Gastroesophageal sphincter (tissue), 4 donors: ENCODE measurements around the gene SUGCT. TPM values are rescaled to one million over a fixed set of nuclear protein-coding genes. Genes with fewer than 3 reads are reported as not detected.
A peak's percentile ranks its signal among the peaks of the same experiment; 100 is the strongest.

Experiments used
- ATAC-seq: fragments of 150-250 bp; one replicate; pipeline ENCODE4 v1.9.1; 2016; ENCODE audit warnings: mild to moderate bottlenecking, moderate library complexity
- H3K27ac ChIP-seq, 4 donors: fragments of 200-600 bp; sonication (generic) in 3 of 4; 1 replicate in 3 of 4; 2 replicates in 1 of 4; pipeline ENCODE4 v1.5.1; 2016 to 2019
- H3K27me3 ChIP-seq: fragments of 200-600 bp; sonication (generic); one replicate; pipeline ENCODE4 v1.5.1; 2019
- H3K36me3 ChIP-seq, 2 donors: fragments of 200-600 bp; sonication (generic); one replicate each; pipeline ENCODE4 v1.5.1; 2019; ENCODE audit warnings: control low read depth in 1 of 2
- H3K4me1 ChIP-seq, 3 donors: fragments of 200-600 bp; sonication (generic); 1 replicate in 2 of 3; 2 replicates in 1 of 3; pipeline ENCODE4 v1.5.1; 2016 to 2019; ENCODE audit warnings: control low read depth in 2 of 3
- H3K4me3 ChIP-seq, 2 donors: fragments of 200-600 bp; sonication (generic); one replicate each; pipeline ENCODE4 v1.5.1; 2019; ENCODE audit warnings: mild to moderate bottlenecking in 1 of 2, moderate library complexity in 1 of 2
- H3K9me3 ChIP-seq, 3 donors: fragments of 200-600 bp; sonication (generic); one replicate each; pipeline ENCODE4 v1.5.1; 2017 to 2019; ENCODE audit warnings: control low read depth in 2 of 3
- CTCF ChIP-seq, 4 experiments: fragments of 200-600 bp in 2 of 4; fragments of 450-650 bp in 2 of 4; sonication (generic) in 1 of 4; IDR thresholded peaks; one replicate each; pipeline ENCODE4 v1.5.1; 2017 to 2019; ENCODE audit warnings: antibody characterized with exemption in 4 of 4, mild to moderate bottlenecking in 2 of 4, moderate library complexity in 2 of 4
- EP300 ChIP-seq: sonication (generic); formaldehyde crosslinking; IDR thresholded peaks from one replicate; pipeline ENCODE4 v1.6.1; 2017; ENCODE audit warnings: antibody characterized with exemption, mild to moderate bottlenecking
- POLR2A ChIP-seq, 2 donors: fragments of 450-650 bp; IDR thresholded peaks; one replicate each; pipeline ENCODE4 v1.6.1; 2017; ENCODE audit warnings: antibody characterized with exemption in 2 of 2, mild to moderate bottlenecking in 2 of 2, moderate library complexity in 1 of 2
- POLR2AphosphoS5 ChIP-seq: sonication (generic); formaldehyde crosslinking; IDR thresholded peaks from one replicate; pipeline ENCODE4 v1.6.1; 2017; ENCODE audit warnings: antibody characterized with exemption
- WGBS, 2 donors: methylation state at CpG; one replicate each; pipeline ENCODE4 v1.1.5; 2018; ENCODE audit warnings: low coverage in 1 of 2; 5-methylcytosine and 5-hydroxymethylcytosine counted together
- total RNA-seq, 4 donors: library from RNA; depleted of rRNA; stranded (reverse); fragments of >200 nt; gene quantifications; one replicate each; pipeline ENCODE4 v1.1.0, GENCODE V29; 2016

SUGCT gene
- total RNA-seq, 4 donors from 2014 or later = 1.2 to 17.3 (median 10.8) TPM

- TF ChIP-seq POLR2A (IDR thresholded peaks at IDR 0.05) (no peak), EP300 (no peak), POLR2AphosphoS5 (no peak), CTCF (IDR thresholded peaks at IDR 0.05) (no peak)
- Histone ChIP-seq H3K9me3 (no peaks in the 10 kb centered on the region), H3K27ac (peak overlapping the region in 2 of 4 donors; percentile 59 to 60), H3K27me3 (no peaks in the 10 kb centered on the region), H3K4me1 (peaks cover 0 to 15% (median 3%) of the 10 kb centered on the region in 3 donors), H3K4me3 (no peak overlapping the region), H3K36me3 (no peaks in the 10 kb centered on the region)
- no peak for ATAC-seq
- WGBS, 2 donors = 14 to 43% methylated on average over 1 of the region's 1 CpG
Observed at GRCh38 chr7:40470817-40471216, 336.0 kb downstream of the SUGCT start.

- Histone ChIP-seq H3K27me3 (no peaks in the 10 kb centered on the region), H3K36me3 (no peaks in the 10 kb centered on the region), H3K4me3 (no peak overlapping the region), H3K4me1 (peaks cover 0 to 15% (median 3%) of the 10 kb centered on the region in 3 donors), H3K27ac (no peak overlapping the region), H3K9me3 (no peaks in the 10 kb centered on the region)
- WGBS, 2 donors = 93 to 98% methylated on average over 4 of the region's 4 CpGs
- TF ChIP-seq POLR2AphosphoS5 (no peak), POLR2A (IDR thresholded peaks at IDR 0.05) (no peak), EP300 (no peak), CTCF (IDR thresholded peaks at IDR 0.05) (no peak)
- no peak for ATAC-seq
Observed at GRCh38 chr7:40471891-40472290, 337.1 kb downstream of the SUGCT start.

- H3K4me3 ChIP-seq = no peak overlapping the region
- TF ChIP-seq EP300 = no peak
- no peak for TF ChIP-seq CTCF (IDR thresholded peaks at IDR 0.05)
- no peak for TF ChIP-seq POLR2A (IDR thresholded peaks at IDR 0.05)
- TF ChIP-seq POLR2AphosphoS5 = no peak
- no peaks in the 10 kb centered on the region for H3K36me3 ChIP-seq
- no peak for ATAC-seq
- peaks cover 0 to 5% (median 3%) of the 10 kb centered on the region in 3 donors for H3K4me1 ChIP-seq
- 71 to 76% methylated on average over 8 of the region's 8 CpGs for WGBS, 2 donors
- no peaks in the 10 kb centered on the region for H3K27me3 ChIP-seq
- no peak overlapping the region for H3K27ac ChIP-seq
- no peaks in the 10 kb centered on the region for H3K9me3 ChIP-seq
Observed at GRCh38 chr7:40474790-40475680, 340.2 kb downstream of the SUGCT start.

- Histone ChIP-seq H3K9me3 (no peaks in the 10 kb centered on the region), H3K4me3 (no peak overlapping the region), H3K27me3 (no peaks in the 10 kb centered on the region), H3K36me3 (no peaks in the 10 kb centered on the region), H3K4me1 (no peaks in the 10 kb centered on the region), H3K27ac (no peak overlapping the region)
- TF ChIP-seq CTCF (IDR thresholded peaks at IDR 0.05) = no peak
- no peak for TF ChIP-seq POLR2AphosphoS5
- no peak for TF ChIP-seq EP300
- TF ChIP-seq POLR2A (IDR thresholded peaks at IDR 0.05) = no peak
- ATAC-seq = no peak
- WGBS, 2 donors = 73 to 81% methylated on average over 1 of the region's 1 CpG
Observed at GRCh38 chr7:40475681-40475982, 340.8 kb downstream of the SUGCT start.

GRCh38 chr7:40477094-40477493, 342.3 kb downstream of the SUGCT start:
- TF ChIP-seq POLR2AphosphoS5 (no peak), EP300 (no peak), CTCF (IDR thresholded peaks at IDR 0.05) (no peak), POLR2A (IDR thresholded peaks at IDR 0.05) (no peak)
- no peak overlapping the region for H3K27ac ChIP-seq
- H3K27me3 ChIP-seq = no peaks in the 10 kb centered on the region
- H3K36me3 ChIP-seq = no peaks in the 10 kb centered on the region
- 94 to 100% methylated on average over 2 of the region's 2 CpGs for WGBS, 2 donors
- H3K4me1 ChIP-seq = no peaks in the 10 kb centered on the region
- no peak for ATAC-seq
- H3K9me3 ChIP-seq = no peaks in the 10 kb centered on the region
- no peak overlapping the region for H3K4me3 ChIP-seq
